HG03175 (cell line): Measurements from ENCODE around the gene DCP1B.

ENCODE experiments used
- ATAC-seq: cut with Tn5 transposase; IDR thresholded peaks from one replicate; pipeline ENCODE4 v1.9.1; 2021; ENCODE audit warnings: mild to moderate bottlenecking, moderate library complexity; ENCODE audit not compliant: unreplicated experiment

The DCP1B gene

DNA sequence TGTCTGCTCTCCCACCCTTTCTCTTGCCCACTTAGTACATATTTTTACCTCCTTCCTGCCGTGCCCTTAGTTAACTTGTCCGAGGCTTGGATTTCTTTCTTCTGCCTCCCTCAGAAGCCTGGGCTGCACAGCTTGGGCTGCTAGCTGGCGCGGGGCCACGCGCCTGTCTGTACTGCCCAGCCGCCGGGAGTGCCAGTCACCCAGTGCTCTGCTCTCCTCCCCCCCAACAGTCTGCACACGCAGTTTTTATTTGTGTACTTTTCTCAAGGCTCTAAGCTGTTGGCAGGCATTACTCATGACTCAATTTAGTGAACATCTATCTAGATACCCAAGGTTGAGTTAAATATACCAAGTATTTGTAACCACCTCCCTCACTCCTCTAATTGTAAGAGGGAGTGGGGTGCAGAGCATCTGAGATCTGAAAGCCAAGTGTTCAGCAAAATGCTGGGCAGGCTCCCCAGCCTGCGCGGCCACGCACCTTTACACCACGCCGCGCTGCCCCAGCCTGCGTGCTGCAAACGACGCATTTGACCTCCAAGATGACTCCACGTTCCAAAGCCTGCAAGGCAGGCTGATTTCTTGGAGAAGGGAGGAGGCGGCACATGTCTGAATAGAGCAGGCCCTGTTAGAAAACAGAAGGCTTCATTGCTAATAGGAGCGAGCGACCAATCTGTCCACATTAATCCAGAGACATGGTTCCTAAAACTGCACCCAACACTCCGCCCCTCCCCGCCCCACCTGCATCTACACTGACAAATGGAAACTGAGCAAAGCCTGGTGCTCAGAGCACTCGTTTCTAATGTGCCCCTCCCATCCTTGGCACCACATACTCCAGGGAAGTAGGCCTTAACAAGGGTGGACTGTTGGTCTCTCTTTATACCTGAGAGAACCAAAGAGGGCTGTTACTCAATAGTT is 67.6 kb downstream of the DCP1B start:
- no peak for ATAC-seq

DNA sequence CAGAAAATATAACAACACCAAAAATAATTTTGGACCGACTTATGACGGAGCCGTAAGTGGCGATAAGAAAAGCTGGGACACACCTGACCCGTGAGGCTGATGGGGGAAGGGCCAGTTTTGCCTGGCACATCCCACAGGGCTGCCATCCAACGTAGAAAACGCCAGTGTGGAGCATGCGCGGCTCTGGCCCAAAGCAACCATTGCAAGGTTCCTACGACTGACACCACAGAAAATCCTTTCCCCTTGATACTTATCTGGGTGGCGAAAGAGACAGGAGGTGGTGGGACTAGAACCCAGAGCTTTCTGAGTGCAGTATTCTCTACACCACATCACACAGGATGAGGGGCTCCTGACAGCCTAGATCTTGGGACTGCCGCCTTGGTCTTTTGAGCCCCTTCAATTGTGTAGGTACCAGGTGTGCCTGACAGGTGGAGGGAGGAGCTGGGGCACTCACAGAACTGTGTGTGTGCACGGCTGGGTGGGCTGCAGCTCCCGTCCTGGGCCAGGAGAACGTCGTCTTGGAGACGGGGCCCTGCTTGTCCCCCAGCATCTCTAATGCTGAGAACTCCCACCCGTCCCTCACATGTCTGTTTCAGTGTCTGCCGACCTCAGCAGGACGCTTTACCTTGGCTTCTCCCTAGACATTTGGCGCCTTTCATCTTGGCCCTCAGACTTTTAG is 68.4 kb downstream of the DCP1B start:
- no peak for ATAC-seq

DNA sequence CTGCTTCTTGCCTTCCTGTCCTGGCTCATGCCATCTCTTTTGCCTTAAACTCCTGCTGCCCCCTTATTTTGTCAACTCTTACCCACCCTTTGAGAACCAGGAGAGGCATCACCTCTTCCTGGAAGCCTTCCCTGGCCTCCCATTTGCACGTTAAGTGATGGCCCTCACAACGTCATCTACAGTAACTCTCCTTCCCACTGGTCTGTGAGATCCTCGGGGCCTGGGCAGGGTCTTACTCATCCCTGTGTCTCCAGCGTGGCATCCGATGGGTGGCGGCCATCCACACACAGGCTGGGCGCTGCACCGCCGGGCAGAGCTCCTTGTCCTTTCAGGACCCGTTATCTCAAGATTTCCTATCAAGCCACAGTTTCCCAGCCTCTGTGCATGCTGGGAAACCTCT is 69.0 kb downstream of the DCP1B start:
- ATAC-seq: no peak

DNA sequence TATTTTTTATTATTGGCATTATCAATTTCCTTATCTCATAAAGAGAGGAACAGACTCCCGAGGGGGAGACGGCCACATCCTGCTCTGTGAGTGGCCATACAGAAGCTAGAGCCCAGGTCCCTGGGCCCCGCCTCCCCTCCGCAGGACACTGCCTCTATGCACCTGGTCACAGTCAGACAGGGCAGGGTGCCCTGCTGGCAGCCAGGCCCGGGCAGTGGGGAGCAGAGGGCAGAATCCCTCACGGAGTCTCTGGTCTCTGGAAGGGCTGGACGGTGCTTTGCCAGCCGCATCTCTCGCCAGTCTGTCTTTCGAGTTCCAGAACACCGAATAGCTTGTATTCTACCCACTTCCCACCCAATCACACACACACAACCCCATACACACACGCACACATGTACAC is 69.4 kb downstream of the DCP1B start:
- no peak for ATAC-seq

DNA sequence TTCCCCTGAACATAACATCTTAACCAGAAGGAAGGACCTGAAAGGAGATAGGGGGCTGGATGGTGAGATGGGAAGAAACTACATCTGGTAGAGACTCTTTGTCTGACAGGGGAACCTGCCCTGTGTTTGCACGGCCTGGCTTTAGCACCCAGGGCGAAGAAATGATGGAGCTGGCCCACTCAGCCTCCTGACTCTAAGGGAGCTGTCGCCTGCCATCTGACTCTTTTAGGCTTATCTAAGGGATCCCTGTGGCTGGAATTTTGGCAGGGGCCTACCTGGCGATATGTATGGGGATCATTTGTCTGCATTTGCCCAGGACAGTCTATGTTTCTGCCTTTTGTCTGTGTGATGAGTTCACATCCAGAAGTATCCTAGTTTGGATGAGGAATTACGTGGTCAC is 70.2 kb downstream of the DCP1B start:
- no peak for ATAC-seq

DNA sequence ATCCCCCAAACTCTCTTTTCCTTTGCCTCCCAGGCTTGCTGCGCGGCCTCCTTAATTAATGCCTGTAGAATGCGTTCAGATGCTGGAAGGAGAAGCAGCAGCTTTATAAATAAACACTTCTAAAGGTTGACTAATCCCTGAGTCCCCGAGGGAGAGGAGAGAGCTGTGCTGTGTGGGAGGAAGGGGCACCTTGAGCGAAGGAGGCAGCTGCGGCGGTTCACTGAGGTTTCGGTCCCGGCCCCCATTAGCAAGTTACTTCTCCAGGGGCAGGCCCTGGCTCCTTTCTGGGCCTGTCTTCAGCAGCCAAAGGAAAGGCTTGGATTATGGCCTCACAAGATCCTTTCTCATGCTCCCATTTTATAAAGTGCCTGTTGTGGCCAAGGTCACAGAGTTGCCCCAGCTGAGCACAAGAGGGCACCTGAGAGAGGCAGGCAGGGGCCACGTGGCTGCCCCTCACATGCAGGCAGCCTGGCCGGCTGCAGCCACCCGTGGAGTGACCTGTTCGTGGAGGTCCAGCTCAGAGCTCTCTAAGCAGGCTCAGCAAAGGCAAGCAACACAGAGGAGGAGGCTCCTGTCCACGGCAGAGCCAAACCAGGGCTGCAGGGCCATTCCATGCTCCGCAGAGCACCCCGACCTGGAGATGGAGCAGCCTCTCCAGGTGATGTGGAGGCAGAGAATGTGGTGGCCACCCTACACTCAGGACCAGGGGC is 70.8 kb downstream of the DCP1B start:
- no peak for ATAC-seq

DNA sequence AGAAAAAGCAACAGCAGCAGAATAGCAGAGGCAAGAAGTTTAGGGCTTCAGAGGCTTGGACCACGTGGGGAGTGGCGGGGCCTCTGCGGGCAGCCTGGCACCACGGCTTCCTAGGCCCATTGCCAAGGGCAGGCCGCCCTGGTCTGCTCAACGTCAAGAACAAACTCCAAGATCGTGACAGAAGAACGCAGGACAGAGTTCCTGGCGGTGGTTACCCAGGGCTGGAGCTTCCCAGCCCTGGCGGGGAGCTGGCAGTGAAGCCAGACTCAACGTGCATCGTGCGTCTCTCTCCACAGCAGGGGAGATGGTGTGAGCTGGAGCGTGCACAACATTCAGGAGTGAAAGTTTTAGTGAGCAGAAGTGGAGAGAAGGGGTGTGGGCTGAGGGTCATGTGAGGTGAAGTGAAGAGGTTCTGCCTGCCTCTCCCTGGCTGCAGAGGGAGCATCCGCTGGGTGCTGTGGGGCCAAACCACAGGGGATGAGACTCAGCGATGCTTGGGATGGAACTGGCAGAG is 71.9 kb downstream of the DCP1B start:
- ATAC-seq: no peak

DNA sequence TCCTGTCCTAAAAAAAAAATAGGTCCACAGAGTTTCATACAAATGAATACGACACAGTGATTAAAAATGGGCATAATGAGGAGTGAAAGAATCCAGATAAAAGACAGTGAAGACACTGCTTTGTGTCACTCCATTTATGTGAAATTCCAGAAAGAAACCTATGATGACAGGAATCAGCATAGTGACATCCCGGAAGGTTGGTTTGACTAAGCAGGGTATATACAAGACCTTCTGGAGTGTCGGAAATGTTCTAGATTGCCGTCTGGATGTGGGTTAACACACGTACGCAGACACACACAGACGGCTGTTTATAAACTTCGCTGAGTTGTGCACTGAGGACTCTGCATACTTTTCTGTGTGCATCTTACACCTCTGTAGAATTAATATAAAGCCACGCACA is 72.6 kb downstream of the DCP1B start:
- no peak for ATAC-seq

DNA sequence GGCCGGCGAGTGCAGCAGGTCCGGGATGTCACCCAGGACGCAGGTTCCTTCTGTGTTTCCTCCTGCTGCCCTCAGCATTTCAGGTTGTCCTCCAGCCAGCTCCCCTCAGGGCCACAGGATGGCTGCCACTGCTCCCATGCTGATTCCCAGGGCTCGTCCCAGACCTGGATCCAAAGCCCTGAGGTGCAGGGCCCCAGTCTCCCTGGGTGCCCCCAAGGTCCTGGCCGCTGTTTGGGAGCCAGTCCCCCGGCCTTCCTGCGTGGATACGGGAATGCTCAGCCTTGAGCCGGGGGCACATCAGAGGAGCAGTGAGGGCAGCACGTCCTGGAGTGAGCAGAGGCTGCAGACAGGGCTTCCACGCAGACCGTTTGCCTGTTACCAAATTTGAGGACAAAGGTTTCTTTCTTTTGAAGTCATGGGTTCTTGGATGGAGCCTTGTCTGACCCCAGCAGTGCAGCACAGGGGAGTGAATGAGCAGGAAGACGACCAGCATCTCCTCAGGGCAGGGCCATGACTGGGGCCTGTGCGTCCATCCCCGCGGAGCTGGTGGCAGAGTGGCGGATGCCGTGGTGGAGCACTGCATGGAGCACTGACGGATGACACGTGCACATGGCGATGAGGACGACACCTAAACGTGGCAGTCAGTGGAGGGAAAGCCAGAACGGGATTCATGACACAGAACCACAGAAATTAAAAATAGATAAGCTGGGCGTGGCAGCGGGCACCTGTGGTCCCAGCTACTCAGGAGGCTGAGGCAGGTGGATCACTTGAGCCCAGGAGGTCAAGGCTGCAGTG is 73.3 kb downstream of the DCP1B start:
- no peak for ATAC-seq

DNA sequence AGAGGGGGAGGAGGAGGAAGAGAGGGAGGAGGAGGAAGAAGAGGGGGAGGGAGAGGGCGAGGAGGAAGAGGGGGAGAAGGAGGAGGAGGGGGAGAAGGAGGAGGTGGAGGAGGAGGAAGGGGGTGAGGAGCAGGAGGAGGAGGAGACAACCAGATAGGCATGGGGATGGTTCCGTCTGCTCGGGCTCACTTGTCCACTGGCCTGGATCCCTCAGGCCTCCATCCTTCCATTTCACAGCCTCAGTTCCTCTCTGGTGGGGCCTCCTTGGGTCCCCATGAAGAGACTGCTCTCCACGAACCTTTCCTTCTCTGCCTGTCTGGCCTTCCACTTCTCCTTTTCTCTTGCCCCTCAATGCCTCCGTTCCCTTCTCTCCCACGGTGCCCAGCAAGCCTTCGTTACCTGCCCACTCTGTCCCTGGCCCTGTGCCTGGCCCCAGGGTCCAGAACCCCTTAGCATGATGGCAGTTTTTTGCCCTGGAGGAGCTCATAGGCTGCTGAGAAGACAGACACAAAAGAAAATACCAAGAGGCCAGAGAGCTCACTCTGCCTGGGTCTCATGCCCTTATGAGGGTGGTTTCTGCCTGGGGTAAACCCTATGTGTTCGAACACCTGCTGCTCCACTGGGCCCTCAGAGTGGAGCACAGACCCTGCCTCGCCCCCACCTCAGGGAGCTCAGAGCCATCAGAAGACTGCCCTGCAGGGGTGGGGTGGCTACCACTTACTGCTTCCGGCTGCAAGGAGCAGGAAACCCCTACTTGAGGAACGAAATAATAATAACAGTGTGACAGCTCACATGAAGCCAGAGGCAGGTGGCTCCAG is 74.1 kb downstream of the DCP1B start:
- no peak for ATAC-seq

DNA sequence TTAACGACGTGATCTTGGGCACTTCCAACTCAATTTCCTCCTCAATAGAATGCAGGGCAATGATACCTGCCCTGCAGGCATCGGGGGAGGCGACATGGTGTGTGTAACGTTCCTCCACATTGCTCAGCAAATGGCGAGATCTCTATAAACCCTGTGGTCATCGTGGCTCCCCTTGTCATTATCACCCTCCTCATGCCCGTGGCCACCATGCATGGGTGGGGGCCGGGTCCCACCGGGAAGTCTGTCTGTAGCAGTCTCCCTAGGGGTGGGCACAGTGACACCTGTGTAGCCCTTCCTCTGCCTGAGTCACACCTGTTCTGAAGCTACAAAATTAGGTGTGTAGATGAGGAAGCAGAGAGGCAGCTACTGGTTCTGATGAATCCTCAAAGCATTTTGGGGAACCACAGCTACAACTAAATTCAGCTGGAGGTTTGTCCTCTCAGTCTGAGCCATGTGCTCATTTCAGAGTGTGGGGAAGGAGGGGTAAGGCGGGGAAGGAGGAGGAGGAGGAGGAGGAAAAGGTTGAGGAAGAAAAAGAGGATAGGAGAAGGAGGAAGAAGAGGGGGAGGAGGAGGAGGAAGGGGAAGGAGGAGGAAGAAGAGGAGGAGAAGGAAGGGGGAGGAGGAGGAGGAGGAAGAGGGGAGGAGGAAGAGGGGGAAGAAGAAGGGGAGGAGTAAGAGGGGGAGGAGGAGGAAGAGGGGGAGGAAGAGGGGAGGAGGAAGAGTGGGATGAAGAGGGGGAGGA is 74.8 kb downstream of the DCP1B start:
- no peak for ATAC-seq

DNA sequence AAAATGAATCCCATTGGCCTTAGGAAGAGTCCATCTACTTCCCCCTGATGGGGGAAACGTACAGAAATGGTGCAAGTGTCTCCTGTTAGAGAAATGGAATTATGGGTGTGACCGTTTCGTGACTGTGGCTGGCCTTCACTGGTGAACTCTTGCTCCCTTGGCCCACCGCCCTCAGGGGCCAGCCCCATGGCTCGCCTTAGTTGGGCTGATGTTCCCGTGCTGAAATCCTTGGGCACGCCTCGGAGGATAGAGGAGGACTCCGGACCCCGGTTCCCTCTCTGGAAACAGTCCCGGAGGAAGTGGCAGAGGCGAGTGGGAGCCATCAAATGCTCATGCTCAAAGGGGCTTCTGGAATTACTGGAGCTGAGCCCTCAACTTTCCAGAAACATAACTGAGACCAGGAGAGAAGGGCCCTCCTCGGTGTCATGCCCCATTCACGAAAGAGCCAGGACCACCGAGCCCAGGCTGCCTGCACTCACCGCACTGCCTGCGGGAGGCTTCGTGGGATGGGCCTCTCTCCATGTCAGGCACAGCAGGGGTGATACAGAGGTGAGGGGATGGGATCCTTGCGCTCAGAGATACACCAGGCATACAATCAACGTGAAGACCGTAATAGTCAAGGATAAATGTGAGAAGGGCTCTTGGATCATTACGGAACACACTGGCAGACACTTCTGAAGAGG is 75.7 kb downstream of the DCP1B start:
- ATAC-seq: no peak

DNA sequence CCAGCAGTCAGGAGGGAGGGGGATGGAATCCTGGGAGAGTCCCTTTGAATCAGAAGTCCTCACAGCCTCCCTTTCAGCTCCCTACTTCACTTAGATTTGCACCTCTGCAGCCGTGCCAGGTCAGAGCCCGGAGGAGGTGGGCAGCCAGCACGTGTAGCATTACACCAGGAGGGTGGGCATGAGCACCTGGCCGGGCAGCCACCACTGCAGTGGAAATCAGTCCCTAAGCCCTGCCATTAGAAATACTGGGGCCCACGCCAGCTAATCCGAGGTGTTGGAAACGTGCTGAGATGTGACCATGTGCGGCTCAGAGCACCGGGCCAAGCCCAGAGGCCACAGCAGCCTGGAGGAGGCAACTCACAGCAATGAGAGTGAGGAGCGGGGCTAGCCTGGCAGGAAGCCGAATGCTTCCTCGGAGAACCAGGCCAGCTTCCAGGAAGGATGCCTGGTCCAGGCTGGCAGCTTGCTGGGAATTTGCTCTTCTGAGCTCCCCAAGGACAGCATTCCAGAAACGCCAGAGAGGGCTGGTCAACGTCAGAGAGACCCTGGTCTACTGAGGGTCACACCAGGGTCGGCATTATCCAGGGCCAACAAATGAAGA is 76.4 kb downstream of the DCP1B start:
- no peak for ATAC-seq

DNA sequence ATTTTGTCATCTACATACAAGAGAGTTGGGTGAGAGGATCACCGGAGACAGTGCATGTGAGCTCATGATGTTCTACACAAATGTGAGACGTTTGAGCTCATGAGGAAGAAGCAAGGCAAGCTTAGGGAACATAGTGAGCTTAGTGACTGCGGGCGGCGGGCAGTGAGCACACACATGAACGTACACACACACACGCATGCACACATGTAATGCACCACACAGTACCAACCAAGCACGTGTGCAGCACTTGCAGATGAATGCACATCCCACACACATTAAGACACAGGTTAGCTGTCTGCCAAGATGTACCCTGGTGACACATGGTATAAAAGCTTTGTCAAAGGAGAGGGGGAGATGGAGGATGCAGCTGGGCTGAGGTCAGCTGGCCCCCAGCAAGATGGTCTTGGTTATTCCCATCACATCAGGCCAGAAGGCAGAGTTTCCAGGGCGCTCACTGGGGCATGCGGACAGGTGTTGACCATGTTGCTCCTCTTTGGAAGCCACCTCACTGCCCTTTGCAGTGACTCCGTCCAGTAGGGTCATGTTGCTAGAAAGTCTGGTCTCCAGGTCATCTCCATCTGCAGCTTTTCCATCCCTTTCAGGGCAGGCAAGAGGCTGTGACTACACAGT is 77.1 kb downstream of the DCP1B start:
- ATAC-seq: no peak

DNA sequence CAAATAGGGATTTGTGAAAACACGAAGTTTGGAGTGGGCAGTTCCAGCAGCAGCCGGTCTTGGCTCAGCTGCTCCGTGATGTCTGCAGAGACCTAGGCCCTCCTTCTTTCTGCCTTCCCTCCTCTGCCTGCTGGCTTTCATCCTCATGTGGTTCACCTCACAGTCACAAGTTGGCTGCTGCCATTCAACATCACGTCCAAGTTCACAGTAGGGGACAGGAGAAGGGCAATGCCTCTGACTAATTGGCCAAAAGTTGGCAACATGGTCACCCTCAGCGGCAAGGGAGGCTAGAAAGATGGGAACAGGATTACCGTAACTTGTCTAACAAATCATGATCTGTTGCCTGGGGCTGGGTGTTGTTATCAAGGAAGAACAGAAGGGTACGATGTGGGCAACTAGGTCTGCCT is 78.0 kb downstream of the DCP1B start:
- ATAC-seq: no peak

DNA sequence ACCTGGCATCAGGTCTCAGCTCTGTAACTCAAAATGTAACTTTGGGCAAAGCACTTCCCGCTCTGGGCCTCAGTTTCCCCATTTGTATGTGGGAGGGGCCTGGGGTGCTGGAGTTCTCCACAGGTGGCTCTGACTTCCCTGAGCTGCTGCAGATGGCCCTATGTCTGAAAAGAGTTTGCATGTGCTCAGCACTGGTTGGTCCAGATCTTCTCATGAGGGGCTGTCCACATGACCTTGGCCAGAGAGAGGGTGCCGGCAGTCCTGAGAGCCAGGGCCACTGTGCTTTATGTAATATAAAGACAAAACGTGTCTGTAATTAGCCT is 78.6 kb downstream of the DCP1B start:
- ATAC-seq: no peak

DNA sequence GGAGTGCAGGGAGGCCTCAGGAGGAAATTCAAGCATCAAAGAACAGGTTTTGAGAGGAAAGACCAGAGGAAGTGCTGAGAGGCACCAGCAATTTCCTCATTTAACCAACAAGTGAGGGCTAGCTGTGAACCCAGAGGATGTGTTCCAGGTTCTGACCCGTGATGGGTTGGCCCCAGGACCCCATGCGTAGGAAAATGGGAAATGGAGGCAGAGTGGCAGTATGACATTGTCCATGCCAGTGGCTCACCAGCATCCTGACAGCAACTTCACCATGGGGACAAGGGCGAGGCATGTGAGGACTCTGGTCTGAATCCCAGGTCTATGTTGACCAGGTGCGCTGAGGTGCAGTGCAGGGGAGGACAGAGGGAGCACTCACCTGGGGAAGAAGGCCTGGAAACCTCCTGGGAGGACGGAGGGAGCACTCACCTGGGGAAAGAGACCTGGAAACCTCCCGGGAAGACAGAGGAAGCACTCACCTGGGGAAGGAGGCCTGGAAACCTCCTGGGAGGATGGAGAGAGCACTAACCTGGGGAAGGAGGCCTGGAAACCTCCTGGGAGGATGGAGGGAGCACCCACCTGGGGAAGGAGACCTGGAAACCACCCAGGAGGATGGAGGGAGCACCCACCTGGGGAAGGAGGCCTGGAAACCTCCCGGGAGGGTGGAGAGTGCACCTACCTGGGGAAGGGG is 79.1 kb downstream of the DCP1B start:
- ATAC-seq: no peak
